ENCODE measurements around the gene HIGD1B.

HIGD1B gene

DNA sequence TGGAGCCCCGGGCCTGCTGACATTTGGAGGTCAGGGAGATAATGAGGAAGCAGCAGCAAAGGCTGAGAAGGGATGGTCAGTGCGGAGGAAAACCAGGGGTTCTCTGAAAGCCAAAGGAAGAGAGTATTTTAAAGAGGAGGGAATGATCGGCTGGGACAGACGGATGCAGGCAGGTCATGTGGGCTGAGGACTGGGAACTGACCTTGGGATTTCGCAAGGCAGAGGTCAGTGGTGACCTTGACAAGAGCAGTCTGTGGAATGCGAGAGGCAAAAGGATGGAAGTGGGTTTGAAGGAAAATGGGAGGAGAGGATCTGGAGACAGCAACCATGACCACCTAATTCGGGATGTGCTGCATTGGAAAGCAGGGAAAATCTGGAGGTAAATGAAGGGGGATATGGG, 41.3 kb downstream of the HIGD1B start:
- Histone ChIP-seq H3K9ac (no peak overlapping the region), H3K4me1 (peaks cover 17% of the 10 kb centered on the region), H4K20me1 (peaks cover 72% of the 10 kb centered on the region), H3K27ac (no peak overlapping the region), H3K4me2 (peak overlapping the region; percentile 41; the same call in 1 of the 2 replicates), H3K36me3 (peaks cover 97% of the 10 kb centered on the region), H3K27me3 (no peaks in the 10 kb centered on the region), H3K9me3 (no peaks in the 10 kb centered on the region), H3K4me3 (no peak overlapping the region)
- TF ChIP-seq Cebpa-rat (IDR thresholded peaks at IDR 0.05): no peak

- no peak overlapping the region for H3K4me2 ChIP-seq
- H3K4me3 ChIP-seq: no peak overlapping the region
- no peaks in the 10 kb centered on the region for H3K9me3 ChIP-seq
- H4K20me1 ChIP-seq: peaks cover 87% of the 10 kb centered on the region
- H3K9ac ChIP-seq: no peak overlapping the region
- peaks cover 20% of the 10 kb centered on the region for H3K4me1 ChIP-seq
- no peak overlapping the region for H3K27ac ChIP-seq
- TF ChIP-seq Cebpa-rat (IDR thresholded peaks at IDR 0.05): no peak
- peaks cover 95% of the 10 kb centered on the region for H3K36me3 ChIP-seq
- no peaks in the 10 kb centered on the region for H3K27me3 ChIP-seq
Measured at GRCh38 chr17:44892250-44892649, 44.6 kb downstream of the HIGD1B start.

DNA sequence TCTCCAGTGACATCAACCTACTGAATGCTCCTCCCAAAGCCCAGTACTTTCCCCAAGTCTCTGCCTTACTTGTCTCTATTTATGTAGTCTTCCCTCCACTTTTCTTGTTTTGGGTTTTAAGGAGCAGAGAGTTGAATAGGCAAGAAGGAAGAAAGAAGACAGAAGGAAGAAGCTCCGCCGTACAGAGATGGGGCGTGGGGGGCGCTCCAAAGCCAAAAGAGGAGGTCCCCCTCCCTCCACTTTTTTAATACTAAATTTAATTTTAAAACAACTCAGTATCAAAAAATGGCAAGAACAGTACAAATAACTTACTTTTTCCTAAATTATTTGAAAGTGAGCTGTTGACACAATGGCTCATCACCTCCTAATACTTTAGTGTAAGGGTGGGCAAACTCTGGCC, 47.0 kb downstream of the HIGD1B start:
- no peak overlapping the region for H3K4me2 ChIP-seq
- no peaks in the 10 kb centered on the region for H3K9me3 ChIP-seq
- TF ChIP-seq Cebpa-rat (IDR thresholded peaks at IDR 0.05): no peak
- no peak overlapping the region for H3K27ac ChIP-seq
- H4K20me1 ChIP-seq: peaks cover 75% of the 10 kb centered on the region
- no peak overlapping the region for H3K4me3 ChIP-seq
- H3K9ac ChIP-seq: no peak overlapping the region
- H3K27me3 ChIP-seq: no peaks in the 10 kb centered on the region
- H3K4me1 ChIP-seq: peaks cover 17% of the 10 kb centered on the region
- H3K36me3 ChIP-seq: peaks cover 71% of the 10 kb centered on the region

DNA sequence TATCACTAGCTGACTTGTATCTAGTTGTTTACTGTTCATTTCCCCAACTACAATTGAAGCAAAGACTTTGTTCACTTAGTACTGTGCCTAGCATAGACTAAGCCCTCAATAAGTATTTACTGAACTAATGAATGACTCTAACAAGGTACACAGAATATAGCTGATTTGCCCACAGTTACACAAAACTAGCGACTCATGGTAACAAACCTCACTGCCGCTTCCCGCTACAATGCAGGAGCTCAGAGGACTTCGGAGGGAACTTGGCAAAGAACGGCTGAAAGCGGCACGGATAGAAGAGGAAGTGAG, 51.0 kb downstream of the HIGD1B start:
- H3K27ac ChIP-seq: peak overlapping the region; percentile 99
- H4K20me1 ChIP-seq: peaks cover 48% of the 10 kb centered on the region
- H3K4me1 ChIP-seq: peaks cover 27% of the 10 kb centered on the region
- peaks cover 34% of the 10 kb centered on the region for H3K27me3 ChIP-seq
- no peaks in the 10 kb centered on the region for H3K9me3 ChIP-seq
- peak overlapping the region; percentile 99 for H3K4me2 ChIP-seq
- H3K36me3 ChIP-seq: peaks cover 33% of the 10 kb centered on the region
- TF ChIP-seq Cebpa-rat (IDR thresholded peaks at IDR 0.05): no peak
- H3K9ac ChIP-seq: peak overlapping the region; percentile 97
- peak overlapping the region; percentile 81 for H3K4me3 ChIP-seq

DNA sequence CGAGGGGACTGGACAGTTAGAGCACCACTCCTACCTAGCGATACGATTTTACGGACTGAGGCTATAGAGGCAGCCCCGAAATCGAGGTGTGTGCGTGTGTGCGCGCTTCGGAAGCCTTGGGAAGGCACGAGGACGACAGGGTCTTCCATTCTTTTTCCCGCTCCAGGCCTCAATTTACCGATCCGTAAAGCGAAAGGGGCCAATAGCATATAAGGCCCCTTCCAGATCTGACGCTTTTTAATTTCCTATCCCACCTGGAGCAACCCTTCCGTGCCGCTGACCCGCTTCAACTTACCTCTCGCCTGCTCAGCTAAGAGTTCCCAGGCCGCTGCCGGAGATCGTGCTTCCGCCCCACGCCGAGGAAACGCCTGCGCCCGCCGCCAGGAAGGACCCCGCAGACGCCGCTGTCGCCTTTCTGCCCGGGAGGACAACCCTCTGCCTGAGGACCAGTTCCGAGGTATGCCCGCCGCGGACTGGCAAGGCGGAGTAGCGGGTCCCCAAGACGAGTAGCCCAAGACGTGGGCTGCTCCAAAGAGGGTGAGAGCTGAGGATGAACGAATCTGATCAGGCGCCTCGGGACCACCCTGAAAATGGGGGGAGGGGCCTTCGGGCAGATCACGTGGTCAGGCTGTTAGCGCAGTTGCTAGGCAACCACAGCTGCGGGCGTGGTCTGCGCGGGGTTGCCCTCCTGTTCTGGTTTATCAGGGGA, 51.5 kb downstream of the HIGD1B start, which contains the start of gene EFTUD2:
TSS of gene EFTUD2 (minus strand) at position 372 of the 709 bp plus-strand sequence. CDS start 4,924 bp downstream, outside the sequence.
- Histone ChIP-seq H3K4me2 (peak within 1 kb of the TSS; percentile 99), H4K20me1 (peaks cover 42% of the 10 kb centered on the region), H3K27ac (peak within 1 kb of the TSS; percentile 99), H3K36me3 (peaks cover 28% of the 10 kb centered on the region), H3K9ac (peak within 1 kb of the TSS; percentile 97), H3K4me1 (peaks cover 27% of the 10 kb centered on the region), H3K27me3 (peaks cover 36% of the 10 kb centered on the region), H3K4me3 (peak within 1 kb of the TSS; percentile 81), H3K9me3 (no peaks in the 10 kb centered on the region)
- TF ChIP-seq Cebpa-rat (IDR thresholded peaks at IDR 0.05): no peak
